ENCODE measurements around the gene DLD.

GRCh38 chr7:107884066-107884818 lies 6.7 kb upstream of the DLD start:
- TF ChIP-seq ATF2 (CRISPR knock-in tag; IDR thresholded peaks at IDR 0.05; ENCODE audit: borderline replicate concordance, low read depth): no peak
- TF ChIP-seq CTCF (IDR thresholded peaks at IDR 0.05): no peak
- TF ChIP-seq ZBTB43 (CRISPR knock-in tag; IDR thresholded peaks at IDR 0.05): no peak
